GM18498 (cell line): Measurements from ENCODE around the gene SLC2A13.
"Not testable (repeated sequence)": the region's sequence is repeated elsewhere in the genome, so short reads cannot be mapped to it uniquely, and the experiment has no call there.

Source experiments
- ATAC-seq: cut with Tn5 transposase; IDR thresholded peaks from one replicate; pipeline ENCODE4 v1.9.1; 2021; ENCODE audit warnings: mild to moderate bottlenecking, moderate library complexity; ENCODE audit not compliant: unreplicated experiment

SLC2A13 gene

DNA sequence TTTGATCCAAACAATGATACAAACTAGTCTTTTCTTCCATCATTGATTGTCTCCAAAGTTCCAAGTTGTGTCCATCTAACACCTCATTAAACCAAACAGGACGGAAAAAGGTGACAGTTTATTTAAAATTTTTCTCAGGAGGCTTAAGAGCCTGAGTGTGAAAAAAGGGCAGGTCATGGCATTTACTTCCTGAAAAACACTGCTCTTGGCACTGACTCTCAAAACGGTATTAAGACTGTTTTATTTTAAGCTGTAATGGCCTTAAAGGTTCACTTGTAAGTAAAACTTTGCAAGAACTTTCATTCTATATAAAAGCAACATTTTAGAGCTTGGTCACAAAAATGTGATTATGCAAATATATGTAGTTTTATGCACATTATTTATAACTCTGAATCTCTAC, 222.5 kb downstream of the SLC2A13 start:
- no peak for ATAC-seq

DNA sequence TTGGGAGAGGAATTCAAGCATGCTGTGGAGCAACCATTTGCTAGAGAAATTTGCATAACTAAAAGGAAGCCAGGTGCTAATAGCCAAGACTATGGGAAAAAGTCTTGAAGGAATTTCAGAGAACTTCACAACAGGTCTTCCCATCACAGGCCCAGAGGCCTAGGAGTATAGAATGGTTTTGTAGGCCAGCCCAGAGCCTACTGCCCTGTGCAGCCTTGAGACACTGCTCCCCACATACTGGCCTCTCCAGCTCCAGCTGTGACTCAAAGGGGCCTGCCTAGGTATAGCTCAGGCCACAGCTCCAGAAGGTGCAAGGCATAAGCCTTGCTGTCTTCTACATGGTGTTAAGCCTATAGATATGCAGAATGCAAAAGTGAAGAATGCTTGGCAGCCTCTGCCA, 227.1 kb downstream of the SLC2A13 start:
- ATAC-seq: no peak

DNA sequence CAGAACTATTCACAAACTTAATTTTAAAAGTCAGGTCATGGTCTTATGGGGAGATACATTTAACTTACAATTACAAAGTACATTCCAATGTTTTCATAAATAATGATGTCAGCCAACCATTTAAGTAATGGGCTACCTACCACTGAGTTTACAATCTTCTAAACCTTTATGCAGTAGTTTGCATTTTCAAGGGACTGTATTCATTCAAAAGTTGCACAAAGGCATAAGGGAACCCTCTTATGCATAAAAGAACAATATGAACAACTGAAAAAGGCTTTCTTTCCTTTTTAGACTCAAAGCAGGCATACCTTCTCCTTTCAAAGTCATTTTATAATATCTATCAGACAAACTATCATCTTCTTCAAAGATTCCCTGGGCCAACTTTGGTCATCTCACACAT, 230.2 kb downstream of the SLC2A13 start:
- ATAC-seq: no peak

DNA sequence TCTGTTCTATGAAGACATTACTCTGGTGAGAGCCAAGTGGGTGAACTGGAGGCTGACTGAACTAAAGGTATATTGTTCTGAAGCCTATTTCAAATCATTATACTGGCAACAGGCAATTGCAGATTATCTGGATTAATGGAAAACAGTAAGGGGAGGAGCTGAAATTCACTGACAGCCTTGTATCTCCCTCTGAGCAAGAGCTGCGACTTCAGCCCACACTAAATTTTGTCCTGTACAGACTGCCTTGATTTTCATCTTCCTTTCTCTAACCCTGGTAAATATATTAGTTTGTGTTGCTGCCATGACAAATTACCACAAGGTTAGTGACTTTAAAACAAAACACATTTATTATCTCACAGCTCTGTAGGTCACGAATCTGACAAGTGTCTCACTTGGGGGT, 231.1 kb downstream of the SLC2A13 start:
- no peak for ATAC-seq

DNA sequence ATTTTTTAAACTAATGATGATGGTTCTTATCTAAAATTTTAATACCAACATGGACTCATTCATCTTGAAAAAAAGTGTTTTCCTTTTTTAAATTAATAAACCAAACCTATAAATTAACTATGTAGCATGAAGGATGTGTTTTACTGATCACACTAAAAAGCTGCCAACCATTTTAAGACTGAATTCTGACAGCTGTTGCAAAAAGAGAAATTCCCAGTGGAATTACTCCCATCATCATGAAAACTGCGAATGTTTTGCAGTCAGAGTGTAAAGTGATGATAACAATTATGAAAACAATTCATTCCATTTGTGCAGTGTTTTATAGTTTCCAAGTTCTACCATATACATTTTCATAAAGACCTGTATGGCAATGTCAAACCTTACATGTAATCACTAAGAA, 232.8 kb downstream of the SLC2A13 start:
- ATAC-seq: no peak

DNA sequence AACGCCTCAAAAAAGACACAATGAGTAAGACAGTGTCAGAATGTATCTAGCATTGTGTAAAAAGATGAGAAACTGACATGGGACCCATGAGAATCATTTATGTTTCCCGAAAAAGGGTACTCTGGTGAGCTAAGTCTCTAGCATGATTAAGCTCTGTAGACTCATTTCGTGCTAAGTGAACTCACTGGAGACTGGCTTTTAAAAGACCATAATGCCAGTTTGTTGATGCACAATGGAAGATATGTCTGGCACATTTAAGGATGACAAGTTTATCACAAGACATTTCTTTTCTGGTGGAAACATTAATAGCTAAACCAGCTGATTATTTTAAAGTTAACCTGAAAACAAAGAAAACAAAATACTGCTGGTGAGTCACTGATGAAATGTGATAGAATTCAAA, 233.5 kb downstream of the SLC2A13 start:
- ATAC-seq: no peak

DNA sequence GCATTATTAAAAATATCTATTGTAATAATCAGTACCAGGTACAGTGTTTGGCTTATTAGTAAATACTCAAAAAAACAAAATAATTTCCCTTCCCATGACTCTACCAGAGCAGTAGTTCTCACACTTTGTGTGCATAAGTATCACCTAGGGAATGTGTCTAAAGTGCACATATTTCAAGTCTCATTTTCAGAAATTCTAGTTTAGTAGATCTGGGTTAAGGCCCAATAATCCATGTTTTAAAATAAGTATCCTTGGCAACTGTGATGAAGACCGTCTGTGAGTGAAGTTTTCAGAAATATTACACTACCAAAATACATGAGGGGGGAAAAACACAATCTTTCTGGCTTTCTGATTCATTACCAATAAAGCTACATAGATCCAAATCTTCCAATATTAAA, 237.6 kb downstream of the SLC2A13 start:
- ATAC-seq: no peak

DNA sequence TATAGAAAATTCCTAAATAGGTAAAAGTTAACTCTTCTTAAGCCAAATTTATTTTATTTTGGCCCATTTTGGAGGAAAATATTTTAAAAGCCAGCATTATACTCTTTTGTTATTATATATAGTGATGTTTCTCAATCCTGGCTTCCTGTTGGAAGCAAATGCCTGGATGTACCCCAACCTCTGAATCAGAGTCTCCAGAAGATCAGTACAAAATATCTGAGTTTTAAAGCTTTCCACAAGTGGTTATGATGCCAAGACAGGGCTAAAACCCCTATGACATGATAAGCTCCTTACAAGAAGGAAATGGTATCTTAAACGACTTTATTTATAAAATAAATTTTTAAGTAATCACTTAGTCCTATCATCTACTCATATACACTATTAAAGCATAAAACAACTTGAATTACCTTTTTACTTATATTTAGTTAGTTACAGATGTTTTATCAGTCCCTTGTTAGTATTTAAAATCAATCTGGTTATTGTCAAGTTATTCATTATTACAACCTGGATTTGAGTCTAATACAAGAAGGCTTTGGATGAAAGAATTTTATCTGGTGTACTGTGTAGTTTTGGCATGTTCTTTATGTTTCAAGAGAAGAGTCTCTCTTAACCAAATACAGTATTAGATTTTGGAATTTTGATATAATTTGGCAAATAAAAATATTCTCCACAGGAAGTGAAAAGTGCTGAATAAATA, 238.1 kb downstream of the SLC2A13 start:
- ATAC-seq: no peak

DNA sequence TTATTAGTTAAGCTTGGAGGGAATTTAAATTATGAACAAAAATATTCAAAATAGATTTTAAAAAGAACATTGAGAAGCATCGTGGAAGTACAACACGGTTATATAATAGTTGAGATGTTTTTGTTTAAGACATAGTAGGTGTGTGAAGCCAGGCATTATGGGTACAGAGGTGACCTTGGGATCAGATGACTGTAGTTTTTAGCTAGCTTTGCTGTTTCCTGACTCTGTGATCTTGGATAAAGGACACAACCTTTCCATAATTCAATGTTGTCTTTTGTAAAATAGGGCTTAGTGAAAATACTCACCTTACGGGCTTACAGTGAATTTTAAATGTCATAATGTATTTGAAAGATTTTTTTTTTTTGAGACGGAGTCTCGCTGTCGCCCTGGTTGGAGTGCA, 239.7 kb downstream of the SLC2A13 start:
- no peak for ATAC-seq

DNA sequence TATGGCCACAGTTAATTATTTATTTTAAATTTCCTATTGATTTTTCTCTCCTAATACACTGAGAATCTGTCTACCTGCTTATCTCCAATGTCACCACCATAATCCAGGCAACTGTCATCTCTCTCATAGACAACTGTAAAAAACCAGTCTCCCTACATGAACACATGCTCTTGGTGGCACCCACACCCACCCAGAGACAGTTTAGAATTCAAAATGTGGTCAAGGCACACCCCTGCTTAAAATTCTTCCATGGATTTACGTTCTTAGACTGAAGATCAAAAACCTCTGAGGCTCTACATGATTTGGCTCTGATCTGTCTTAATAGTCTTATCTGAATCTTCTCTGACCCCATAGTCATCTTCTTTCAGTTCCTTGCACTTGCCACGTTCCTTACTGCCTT, 245.2 kb downstream of the SLC2A13 start:
- no peak for ATAC-seq

DNA sequence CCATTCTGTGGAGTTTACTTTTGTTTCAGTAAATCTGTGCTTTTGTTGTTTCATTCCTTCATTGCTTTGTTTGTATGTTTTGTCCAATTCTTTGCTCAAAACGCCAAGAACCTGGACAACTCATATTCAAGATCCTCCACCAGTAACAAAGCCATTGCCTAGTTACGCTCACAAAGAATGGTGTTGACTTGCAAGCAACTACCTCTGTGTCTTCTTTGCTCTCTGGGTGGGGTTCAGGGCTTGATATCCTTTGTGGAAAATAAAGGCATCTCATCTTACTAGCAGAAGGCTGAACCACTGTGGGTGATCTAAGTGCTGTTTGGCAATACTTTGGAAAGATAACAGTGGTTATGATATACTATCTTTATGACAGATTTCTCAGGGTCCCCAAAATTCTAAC, 252.9 kb downstream of the SLC2A13 start:
- ATAC-seq: no peak

DNA sequence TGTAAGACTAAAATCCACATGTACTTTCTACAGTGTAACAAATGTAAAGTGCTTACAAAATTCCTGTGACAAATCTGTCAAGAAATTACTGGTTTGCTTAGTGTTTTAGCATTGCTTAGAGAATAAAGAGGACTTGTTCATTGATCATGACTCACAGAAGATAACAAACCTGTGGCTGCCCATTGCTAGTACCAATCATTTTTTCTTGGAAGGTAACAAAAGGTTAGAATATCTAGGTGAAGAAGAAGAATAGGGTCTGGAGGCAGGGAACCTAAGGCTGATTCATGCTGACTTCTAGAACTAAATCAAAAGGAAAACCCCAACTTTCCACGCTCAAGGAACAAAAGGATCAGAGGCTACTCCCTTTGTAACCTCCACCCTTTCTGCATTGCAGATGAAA, 253.5 kb downstream of the SLC2A13 start:
- no peak for ATAC-seq

DNA sequence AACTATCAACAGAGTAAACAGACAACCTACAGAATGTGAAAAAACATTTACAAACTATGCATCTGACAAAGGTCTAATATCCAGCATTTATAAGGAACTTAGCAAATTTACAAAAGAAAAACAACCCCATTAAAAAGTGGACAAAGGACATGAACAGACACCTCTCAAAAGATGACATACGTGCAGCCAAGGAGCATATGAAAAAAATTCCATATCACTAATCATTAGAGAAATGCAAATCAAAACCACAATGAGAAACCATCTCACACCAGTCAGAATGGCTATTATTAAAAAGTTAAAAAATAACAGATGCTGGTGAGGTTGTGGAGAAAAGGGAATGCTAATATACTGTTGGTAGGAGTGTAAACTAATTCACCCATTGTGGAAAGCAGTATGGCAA, 257.7 kb downstream of the SLC2A13 start:
- ATAC-seq: not testable (repeated sequence)

DNA sequence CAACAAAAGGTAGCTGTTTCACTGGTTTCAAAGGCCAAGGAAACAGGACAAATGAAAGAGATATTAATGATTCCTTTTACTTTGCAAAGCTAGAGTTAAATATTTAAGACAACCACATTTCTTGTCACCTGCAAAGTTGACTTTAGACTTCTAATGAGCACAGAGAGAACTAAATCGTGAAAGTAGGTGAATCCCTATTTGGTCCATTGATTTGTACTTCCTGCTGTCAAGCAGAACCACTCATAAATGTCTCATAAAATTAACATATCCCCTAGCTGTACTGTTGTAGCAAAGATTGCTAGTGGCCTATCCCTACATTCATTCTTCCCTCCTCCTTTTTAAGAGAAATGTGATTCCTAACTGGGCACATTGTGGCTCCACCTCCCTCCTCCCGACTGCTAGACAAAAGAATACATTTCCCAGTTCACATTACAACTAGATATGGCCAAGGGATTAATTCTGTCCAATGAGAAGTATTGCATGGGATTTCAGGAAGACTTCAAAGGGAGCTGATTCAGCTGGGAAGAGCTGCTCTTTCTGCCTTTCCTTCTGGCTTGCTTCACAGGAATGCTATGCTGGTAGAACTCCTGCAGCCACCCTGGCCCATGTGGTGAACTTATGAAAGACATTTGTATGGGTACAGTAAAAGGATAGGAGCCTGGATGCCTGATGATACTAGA, 258.8 kb downstream of the SLC2A13 start:
- ATAC-seq: no peak

DNA sequence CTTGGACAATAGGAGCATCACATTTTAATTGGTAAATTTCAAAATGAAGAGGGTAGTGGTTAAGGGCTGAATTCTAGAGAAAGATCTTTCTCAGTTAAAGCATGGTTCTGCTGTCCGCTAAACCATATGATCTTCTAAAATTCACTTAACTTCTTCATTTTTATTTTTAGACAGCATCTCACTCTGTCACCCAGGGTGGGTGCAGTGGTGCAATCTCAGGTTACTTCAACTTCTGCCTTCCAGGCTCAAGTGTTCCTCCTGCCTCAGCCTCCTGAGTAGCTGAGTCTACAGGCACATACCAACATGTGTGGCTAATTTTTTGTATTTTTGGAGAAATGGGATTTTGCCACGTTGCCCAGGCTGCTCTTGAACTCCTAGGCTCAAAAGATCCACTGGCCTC, 259.6 kb downstream of the SLC2A13 start:
- ATAC-seq: no peak

DNA sequence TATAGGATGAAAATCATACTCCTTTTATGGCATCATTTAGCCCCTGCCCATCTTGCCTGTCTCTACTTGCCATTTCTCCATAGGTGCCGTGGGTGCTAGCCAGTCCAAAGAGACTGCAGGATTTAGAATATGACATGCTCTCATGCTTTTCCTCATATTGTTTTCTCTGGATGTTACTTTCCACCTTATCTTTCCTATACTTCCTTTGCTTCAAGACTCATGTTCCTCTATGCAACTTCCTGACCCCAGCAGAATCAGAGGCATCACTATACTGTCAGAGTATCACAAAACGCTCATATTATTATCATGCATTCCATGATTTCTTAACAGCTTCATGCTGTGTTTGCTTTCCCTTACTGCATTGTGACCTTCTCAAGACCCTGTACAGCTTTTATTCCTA, 265.5 kb downstream of the SLC2A13 start:
- ATAC-seq: no peak

DNA sequence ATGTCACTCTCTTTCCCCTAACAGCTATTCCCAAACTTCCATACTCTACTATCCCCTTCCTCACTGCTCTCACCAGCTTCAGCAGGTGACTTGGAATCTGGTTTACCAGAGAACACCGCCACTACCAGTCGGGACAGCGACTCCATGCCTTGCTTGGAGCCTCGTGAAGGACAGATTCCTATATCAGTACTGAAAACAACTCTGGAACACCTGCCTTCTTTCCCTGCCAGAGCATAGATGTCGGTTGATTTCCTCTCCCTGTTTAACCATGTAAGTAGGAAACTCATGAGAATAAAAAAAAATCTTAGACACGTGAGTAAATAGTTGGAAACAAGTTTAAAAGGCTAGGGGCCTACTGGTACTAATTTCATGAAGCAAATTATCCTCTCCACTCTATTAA, 266.8 kb downstream of the SLC2A13 start:
- no peak for ATAC-seq

DNA sequence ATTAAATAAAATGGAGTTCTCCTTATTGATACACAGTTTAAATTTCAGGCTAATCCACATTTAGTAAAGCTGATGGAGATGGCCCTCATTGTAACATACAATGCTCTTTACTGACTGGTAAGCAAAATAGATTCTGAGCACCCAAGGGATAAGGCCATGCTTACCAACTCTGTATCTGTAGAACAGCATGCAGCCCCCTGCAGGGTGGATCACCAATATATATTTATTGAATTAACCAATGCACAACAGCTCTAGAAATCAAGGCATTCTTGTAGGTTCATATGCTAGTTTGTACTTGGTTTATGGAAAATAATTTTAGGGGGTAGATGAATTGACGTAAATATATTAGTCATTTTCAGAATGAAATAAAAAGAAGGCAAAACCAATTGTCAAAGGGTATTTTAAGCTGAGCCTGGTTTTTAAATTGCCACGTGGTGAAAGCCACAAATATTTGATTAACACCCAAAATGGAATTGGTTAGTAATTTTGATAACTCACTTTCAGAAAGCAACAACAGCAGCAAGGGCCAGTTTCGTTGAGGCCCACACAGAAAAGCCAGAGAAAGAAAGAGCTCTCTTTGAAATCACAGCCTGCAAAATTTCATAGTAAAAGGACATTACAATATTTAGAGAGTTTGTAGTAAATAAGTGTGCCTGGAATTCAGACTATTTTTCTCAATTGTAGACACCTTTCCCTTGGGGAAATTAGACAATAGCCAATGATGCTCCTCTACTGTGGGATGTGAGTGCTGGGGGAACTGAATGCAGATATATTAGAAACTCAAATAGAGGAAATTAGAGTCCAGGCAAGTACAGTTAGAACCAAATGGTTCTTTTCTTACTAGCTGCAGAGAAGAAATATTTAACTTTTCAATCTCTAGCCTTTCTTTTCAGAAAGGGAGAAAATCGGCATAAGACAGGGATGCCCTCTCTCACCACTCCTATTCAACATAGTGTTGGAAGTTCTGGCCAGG, 270.1 kb downstream of the SLC2A13 start:
- ATAC-seq: peak; percentile 75

DNA sequence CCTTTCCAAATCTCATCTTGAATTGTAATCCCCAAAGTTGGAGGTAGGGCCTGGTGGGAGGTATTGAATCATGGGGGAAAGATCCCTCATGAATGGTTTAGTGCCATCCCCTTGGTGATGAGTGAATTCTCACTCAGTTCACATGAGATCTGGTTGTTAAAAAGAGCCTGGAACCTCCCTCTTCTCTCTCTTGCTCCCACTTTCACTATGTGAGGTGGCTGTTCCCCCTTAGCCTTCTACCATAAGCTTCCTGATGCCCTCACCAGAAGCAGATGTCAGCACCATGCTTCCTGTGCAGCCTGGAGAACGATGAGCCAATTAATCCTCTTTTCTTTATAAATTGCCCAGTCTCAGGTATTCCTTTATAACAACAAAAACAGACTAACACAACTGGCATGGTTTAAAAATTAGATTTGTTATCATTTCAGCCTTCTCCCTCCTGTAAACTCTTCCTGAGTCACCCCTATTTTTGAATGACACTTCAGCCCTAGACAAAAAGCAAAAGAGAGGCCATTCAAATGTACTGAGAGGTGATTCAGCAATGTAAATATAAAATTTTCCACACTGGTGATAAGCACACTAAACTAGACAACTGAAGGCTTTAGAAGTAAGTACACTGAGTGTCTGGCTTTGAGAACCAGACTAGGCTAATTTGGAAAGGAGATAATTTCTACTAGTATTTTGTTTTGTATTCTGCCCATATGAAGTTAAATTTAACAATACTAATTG, 274.1 kb downstream of the SLC2A13 start:
- ATAC-seq: peak; percentile 54

DNA sequence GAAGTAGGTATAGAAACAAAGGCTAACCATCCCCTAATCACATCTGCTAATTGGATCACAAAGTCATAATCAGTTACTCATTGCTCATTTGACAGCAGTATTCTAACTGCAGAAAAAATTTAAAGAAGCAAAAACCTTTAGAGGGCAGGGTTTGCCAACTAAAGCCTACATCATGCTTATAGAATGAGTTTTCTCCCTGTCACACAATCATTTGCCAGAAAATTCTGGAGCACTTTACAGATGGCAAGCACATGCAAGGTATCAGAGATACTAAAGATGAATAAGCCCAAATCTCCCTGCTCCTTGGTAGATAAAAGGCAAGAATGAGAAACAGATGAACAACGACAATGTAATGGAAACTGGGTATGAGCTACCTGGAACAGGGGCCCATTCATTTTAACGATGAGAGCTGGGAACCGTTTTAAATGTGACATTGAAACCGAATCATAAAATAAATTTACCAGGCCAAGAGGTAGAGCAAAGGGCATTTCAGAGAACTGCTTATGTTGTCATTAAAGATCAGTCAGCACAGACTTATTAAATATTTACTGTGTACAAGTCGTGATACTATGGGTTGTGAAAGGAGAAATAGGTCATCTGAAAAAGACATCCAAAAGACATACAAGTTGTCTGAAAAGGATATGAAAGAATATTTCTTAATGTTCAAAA, 274.9 kb downstream of the SLC2A13 start:
- no peak for ATAC-seq
